Glutamatergic neuron (in vitro differentiated cells): ENCODE measurements around the gene MGST1. TPM values are rescaled to one million over a fixed set of nuclear protein-coding genes. Genes with fewer than 3 reads are reported as not detected.

ENCODE experiments used
- DNase-seq: peaks from one replicate; pipeline ENCODE4 v3.0.0; 2022
- H3K27ac Mint-ChIP-seq: one replicate; pipeline ENCODE4 v1.8.0; 2020; ENCODE audit warnings: mild to moderate bottlenecking, mixed read lengths, inconsistent platforms; ENCODE audit not compliant: unreplicated experiment
- H3K27me3 Mint-ChIP-seq: one replicate; pipeline ENCODE4 v1.8.0; 2020; ENCODE audit warnings: mild to moderate bottlenecking, moderate library complexity, mixed read lengths, inconsistent platforms; ENCODE audit not compliant: unreplicated experiment
- H3K36me3 Mint-ChIP-seq: one replicate; pipeline ENCODE4 v1.8.0; 2020; ENCODE audit warnings: mild to moderate bottlenecking, mixed read lengths, inconsistent platforms; ENCODE audit not compliant: unreplicated experiment
- H3K4me1 Mint-ChIP-seq: one replicate; pipeline ENCODE4 v1.8.0; 2020; ENCODE audit warnings: mild to moderate bottlenecking, low read depth, mixed read lengths, inconsistent platforms; ENCODE audit not compliant: unreplicated experiment
- H3K4me3 Mint-ChIP-seq: one replicate; pipeline ENCODE4 v1.8.0; 2020; ENCODE audit warnings: mild to moderate bottlenecking, mixed read lengths, inconsistent platforms; ENCODE audit not compliant: unreplicated experiment
- H3K9me3 Mint-ChIP-seq: one replicate; pipeline ENCODE4 v1.8.0; 2020; ENCODE audit warnings: mild to moderate bottlenecking, moderate library complexity, mixed read lengths, inconsistent platforms; ENCODE audit not compliant: unreplicated experiment
- CTCF ChIP-seq: fragments of 200-600 bp; sonication (generic); IDR thresholded peaks from one replicate; pipeline ENCODE4 v1.5.0; 2021; ENCODE audit not compliant: partially characterized antibody, unreplicated experiment
- total RNA-seq: library from RNA; stranded (reverse); fragmentation: NEBNext Ultra II Directional; extraction: Animal tissue kit (Norgen Biotek cat#: 25700); gene quantifications from one replicate; pipeline ENCODE4 v1.2.1, GENCODE V29; 2021; ENCODE audit not compliant: unreplicated experiment

MGST1 gene
- total RNA-seq, 1 donor from 2014 or later: 5.7 TPM

- Mint-ChIP-seq H3K9me3 (no peaks in the 10 kb centered on the region), H3K36me3 (no peaks in the 10 kb centered on the region), H3K4me1 (no peaks in the 10 kb centered on the region), H3K27me3 (no peaks in the 10 kb centered on the region), H3K27ac (no peak overlapping the region), H3K4me3 (no peak overlapping the region)
- no peak for TF ChIP-seq CTCF
- DNase-seq: no peak
Measured at GRCh38 chr12:16331998-16332397, 15.4 kb upstream of the MGST1 start.

DNA sequence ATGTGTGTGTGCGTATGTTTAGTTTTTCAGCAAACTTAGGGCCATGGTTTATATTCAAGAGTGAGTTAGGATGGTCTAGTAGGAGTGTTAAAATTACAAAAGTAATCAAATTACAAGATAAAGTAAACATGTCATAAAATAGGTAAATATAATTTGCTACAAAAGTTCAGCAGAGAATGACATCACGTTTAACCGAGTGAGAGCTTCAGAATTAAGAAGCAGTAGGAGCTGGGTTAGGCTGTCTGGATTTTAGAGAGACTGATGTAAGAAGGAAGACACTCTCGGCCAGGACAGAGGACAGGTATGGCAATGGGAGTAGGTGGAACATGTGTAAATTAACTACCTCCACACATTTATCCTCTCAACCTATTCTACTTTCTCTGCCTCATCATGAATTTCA lies 11.6 kb upstream of the MGST1 start:
- Mint-ChIP-seq H3K27ac (no peak overlapping the region), H3K36me3 (no peaks in the 10 kb centered on the region), H3K4me1 (peaks cover 2% of the 10 kb centered on the region), H3K9me3 (no peaks in the 10 kb centered on the region), H3K27me3 (no peaks in the 10 kb centered on the region), H3K4me3 (no peak overlapping the region)
- DNase-seq: no peak
- no peak for TF ChIP-seq CTCF

DNA sequence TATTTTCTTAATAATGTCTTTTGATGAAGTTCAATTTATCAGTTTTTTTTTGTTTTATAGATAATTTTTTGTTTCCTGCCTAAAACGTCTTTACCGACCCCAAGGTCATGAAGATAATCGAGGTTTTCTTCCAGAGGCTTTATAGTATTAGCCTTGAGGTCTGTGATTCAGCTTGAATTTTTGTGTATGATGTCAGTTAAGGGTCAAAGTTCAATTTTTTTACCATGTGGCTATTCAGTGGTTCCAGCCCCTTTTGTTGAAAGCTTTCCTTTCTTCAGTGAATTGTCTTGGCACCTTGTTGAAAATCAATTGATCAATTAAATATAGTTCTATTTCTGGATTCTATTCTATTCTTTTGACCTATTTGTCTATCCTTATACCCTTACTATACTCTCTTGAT lies 3.2 kb upstream of the MGST1 start:
- no peak for DNase-seq
- Mint-ChIP-seq H3K4me1 (peaks cover 20% of the 10 kb centered on the region), H3K27ac (no peak overlapping the region), H3K9me3 (no peaks in the 10 kb centered on the region), H3K36me3 (no peaks in the 10 kb centered on the region), H3K27me3 (peaks cover 1% of the 10 kb centered on the region), H3K4me3 (no peak overlapping the region)
- no peak for TF ChIP-seq CTCF

DNA sequence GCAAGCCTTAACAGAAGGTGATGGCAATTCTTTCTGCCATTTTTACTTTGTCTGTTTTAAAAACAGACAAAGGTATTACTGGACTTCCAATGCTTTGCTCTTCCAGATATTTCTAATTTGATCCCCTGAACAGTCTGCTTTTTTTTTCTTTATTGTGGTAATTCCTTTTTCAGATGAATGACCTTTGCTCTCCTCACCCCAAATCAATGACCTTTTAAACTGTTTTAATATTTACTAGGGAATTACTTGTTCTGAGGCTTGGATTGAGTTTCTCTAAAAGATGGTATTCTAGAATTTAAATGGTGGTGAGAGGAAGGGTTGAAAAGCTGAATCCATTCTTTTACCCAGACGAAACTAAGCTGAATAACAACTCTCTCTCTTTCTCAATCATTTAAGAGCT lies 2.3 kb upstream of the MGST1 start:
- peaks cover 22% of the 10 kb centered on the region for H3K4me1 Mint-ChIP-seq
- H3K4me3 Mint-ChIP-seq: no peak overlapping the region
- H3K9me3 Mint-ChIP-seq: no peaks in the 10 kb centered on the region
- peaks cover 3% of the 10 kb centered on the region for H3K27me3 Mint-ChIP-seq
- H3K27ac Mint-ChIP-seq: no peak overlapping the region
- no peaks in the 10 kb centered on the region for H3K36me3 Mint-ChIP-seq
- no peak for TF ChIP-seq CTCF
- DNase-seq: no peak

GRCh38 chr12:16346958-16347357 lies 487 bp upstream of the MGST1 start:
- H3K4me3 Mint-ChIP-seq: peak overlapping the region; percentile 88
- peaks cover 3% of the 10 kb centered on the region for H3K27me3 Mint-ChIP-seq
- peaks cover 22% of the 10 kb centered on the region for H3K4me1 Mint-ChIP-seq
- H3K36me3 Mint-ChIP-seq: no peaks in the 10 kb centered on the region
- TF ChIP-seq CTCF: no peak
- H3K27ac Mint-ChIP-seq: no peak overlapping the region
- no peaks in the 10 kb centered on the region for H3K9me3 Mint-ChIP-seq
- DNase-seq: no peak
